Neuronal stem cell (in vitro differentiated cells): ENCODE results near the gene SORCS2.

Experiments
- DNase-seq: peaks from one replicate; pipeline ENCODE4 v3.0.0-alpha.2; 2013; ENCODE audit warnings: low spot score
- H2AFZ ChIP-seq: one replicate; pipeline ENCODE4 v1.6.1; 2013; ENCODE audit warnings: mild to moderate bottlenecking, low read length, inconsistent platforms
- H2AK5ac ChIP-seq: 2 replicates; pipeline ENCODE4 v1.6.1; 2013; ENCODE audit warnings: low read depth, mild to moderate bottlenecking, inconsistent platforms, low read length, moderate library complexity, mixed read lengths
- H2BK120ac ChIP-seq: 2 replicates; pipeline ENCODE4 v1.6.1; 2013; ENCODE audit warnings: low read depth, mild to moderate bottlenecking, inconsistent platforms, low read length, moderate library complexity, mixed read lengths
- H2BK12ac ChIP-seq: one replicate; pipeline ENCODE4 v1.6.1; 2013; ENCODE audit warnings: low read length, inconsistent platforms
- H2BK15ac ChIP-seq: 2 replicates; pipeline ENCODE4 v1.6.1; 2013; ENCODE audit warnings: mild to moderate bottlenecking, low read length, inconsistent platforms, mixed read lengths
- H2BK5ac ChIP-seq: one replicate; pipeline ENCODE4 v1.6.1; 2013; ENCODE audit warnings: inconsistent platforms, mild to moderate bottlenecking, low read length, moderate library complexity
- H3K14ac ChIP-seq: one replicate; pipeline ENCODE4 v1.6.1; 2013; ENCODE audit warnings: low read length, inconsistent platforms
- H3K18ac ChIP-seq: 2 replicates; pipeline ENCODE4 v1.6.1; 2013; ENCODE audit warnings: low read length, inconsistent platforms
- H3K23ac ChIP-seq: 2 replicates; pipeline ENCODE4 v1.6.1; 2013; ENCODE audit warnings: low read depth, mild to moderate bottlenecking, mixed read lengths, low read length, inconsistent platforms; ENCODE audit not compliant: poor library complexity
- H3K27ac ChIP-seq: replicated peaks from 3 replicates; pipeline ENCODE4 v1.5.1; 2013; ENCODE audit warnings: low read length, inconsistent platforms
- H3K27me3 ChIP-seq, 3 experiments: 2 replicates each; pipeline ENCODE4 v1.6.1; 2013; ENCODE audit warnings: low read length in 3 of 3, mild to moderate bottlenecking in 2 of 3, inconsistent platforms in 1 of 3, low read depth in 1 of 3, mixed read lengths in 1 of 3, moderate library complexity in 1 of 3; ENCODE audit not compliant: control insufficient read depth in 3 of 3, insufficient read depth in 3 of 3
- H3K36me3 ChIP-seq, 2 donors: replicated peaks in 1 of 2; 2 replicates each; pipeline ENCODE4 v1.6.1; 2013; ENCODE audit warnings: low read length in 2 of 2; ENCODE audit not compliant: control insufficient read depth in 2 of 2, insufficient read depth in 2 of 2
- H3K4ac ChIP-seq: 2 replicates; pipeline ENCODE4 v1.6.1; 2013; ENCODE audit warnings: inconsistent platforms, mild to moderate bottlenecking, low read length, moderate library complexity
- H3K4me1 ChIP-seq, 2 donors: 1 replicate in 1 of 2; 2 replicates in 1 of 2; pipeline ENCODE4 v1.6.1; 2013; ENCODE audit warnings: low read length in 2 of 2, low read depth in 1 of 2; ENCODE audit not compliant: control insufficient read depth in 2 of 2, insufficient read depth in 1 of 2
- H3K4me2 ChIP-seq: one replicate; pipeline ENCODE4 v1.6.1; 2013; ENCODE audit warnings: mild to moderate bottlenecking, low read length, inconsistent platforms; ENCODE audit not compliant: insufficient read depth, poor library complexity, severe bottlenecking
- H3K4me3 ChIP-seq, 2 donors: 2 replicates each; pipeline ENCODE4 v1.5.1; 2013; ENCODE audit warnings: low read length in 2 of 2, mild to moderate bottlenecking in 2 of 2, inconsistent platforms in 1 of 2, moderate library complexity in 1 of 2
- H3K79me1 ChIP-seq: one replicate; pipeline ENCODE4 v1.6.1; 2013; ENCODE audit warnings: low read depth, mild to moderate bottlenecking, inconsistent platforms, low read length, moderate library complexity
- H3K9ac ChIP-seq: one replicate; pipeline ENCODE4 v1.6.1; 2013; ENCODE audit warnings: mild to moderate bottlenecking, low read depth, low read length, inconsistent platforms; ENCODE audit not compliant: poor library complexity
- H3K9me3 ChIP-seq, 2 donors: replicated peaks in 1 of 2; 2 replicates each; pipeline versions ENCODE3 to v1.6.1; 2013; ENCODE audit warnings: low read length in 2 of 2, mild to moderate bottlenecking in 2 of 2, inconsistent platforms in 1 of 2, low read depth in 1 of 2, mixed read lengths in 1 of 2, moderate library complexity in 1 of 2; ENCODE audit not compliant: control insufficient read depth in 2 of 2, insufficient read depth in 1 of 2
- H4K8ac ChIP-seq: one replicate; pipeline ENCODE4 v1.6.1; 2013; ENCODE audit warnings: low read depth, mild to moderate bottlenecking, inconsistent platforms, low read length, moderate library complexity
- H4K91ac ChIP-seq: one replicate; pipeline ENCODE4 v1.6.1; 2013; ENCODE audit warnings: low read length, low read depth, mild to moderate bottlenecking, inconsistent platforms; ENCODE audit not compliant: poor library complexity
- whole genome bisulfite sequencing, 2 donors: extraction: QIAGEN DNeasy Blood & Tissue Kit; methylation state at CpG; one replicate each; pipeline ENCODE4 v1.1.7; 2013; ENCODE audit warnings: missing lambda C conversion rate in 2 of 2, mixed read lengths in 1 of 2; ENCODE audit not compliant: insufficient read length in 2 of 2, insufficient replicate concordance in 1 of 2; ENCODE audit errors: extremely low coverage in 2 of 2; 5-methylcytosine and 5-hydroxymethylcytosine counted together

Gene SORCS2

GRCh38 chr4:7180938-7181337 is 11.4 kb upstream of the SORCS2 start:
- H3K79me1 ChIP-seq = no peaks in the 10 kb centered on the region
- no peaks in the 10 kb centered on the region for H3K9me3 ChIP-seq
- no peak overlapping the region for H2BK120ac ChIP-seq
- H4K8ac ChIP-seq = no peak overlapping the region
- no CpG with 5 or more reads among the region's 4 CpGs for WGBS, 2 donors
- no peaks in the 10 kb centered on the region for H3K4me1 ChIP-seq
- no peaks in the 10 kb centered on the region for H3K36me3 ChIP-seq
- DNase-seq = no peak
- no peak overlapping the region for H2BK12ac ChIP-seq
- H3K18ac ChIP-seq = no peak overlapping the region
- no peak overlapping the region for H3K4ac ChIP-seq
- no peak overlapping the region for H3K23ac ChIP-seq
- H4K91ac ChIP-seq = no peak overlapping the region
- H3K27ac ChIP-seq = no peak overlapping the region
- no peak overlapping the region for H3K9ac ChIP-seq
- H2AK5ac ChIP-seq = no peak overlapping the region
- no peak overlapping the region for H2AFZ ChIP-seq
- H2BK15ac ChIP-seq = no peak overlapping the region
- H3K4me3 ChIP-seq = no peak overlapping the region
- no peaks in the 10 kb centered on the region for H3K27me3 ChIP-seq
- H3K14ac ChIP-seq = no peak overlapping the region
- no peak overlapping the region for H3K4me2 ChIP-seq
- no peak overlapping the region for H2BK5ac ChIP-seq

- Histone ChIP-seq H3K23ac (no peak overlapping the region), H3K4ac (no peak overlapping the region), H2AK5ac (no peak overlapping the region), H3K27ac (no peak overlapping the region), H3K27me3 (peaks cover 0 to 4% (median 0%) of the 10 kb centered on the region in 3 experiments), H3K4me2 (no peak overlapping the region), H2AFZ (no peak overlapping the region), H3K79me1 (no peaks in the 10 kb centered on the region), H3K9me3 (no peaks in the 10 kb centered on the region), H2BK15ac (no peak overlapping the region), H2BK5ac (no peak overlapping the region), H3K14ac (no peak overlapping the region), H3K4me3 (no peak overlapping the region), H3K18ac (no peak overlapping the region), H4K8ac (no peak overlapping the region), H2BK120ac (no peak overlapping the region), H3K4me1 (peaks cover 0 to 3% of the 10 kb centered on the region in 2 donors), H3K36me3 (no peaks in the 10 kb centered on the region), H4K91ac (no peak overlapping the region), H3K9ac (no peak overlapping the region), H2BK12ac (no peak overlapping the region)
- no peak for DNase-seq
- WGBS, 2 donors = no CpG with 5 or more reads among the region's 3 CpGs
Observed at GRCh38 chr4:7182616-7183015, 9.7 kb upstream of the SORCS2 start.

GRCh38 chr4:7183161-7183560 is 9.2 kb upstream of the SORCS2 start:
- Histone ChIP-seq H3K14ac (no peak overlapping the region), H3K4me1 (peaks cover 0 to 3% of the 10 kb centered on the region in 2 donors), H2BK15ac (no peak overlapping the region), H3K18ac (no peak overlapping the region), H2AFZ (no peak overlapping the region), H2BK12ac (no peak overlapping the region), H3K23ac (no peak overlapping the region), H2AK5ac (no peak overlapping the region), H3K9me3 (no peaks in the 10 kb centered on the region), H2BK120ac (no peak overlapping the region), H3K79me1 (no peaks in the 10 kb centered on the region), H4K8ac (no peak overlapping the region), H3K27ac (no peak overlapping the region), H3K36me3 (no peaks in the 10 kb centered on the region), H3K9ac (no peak overlapping the region), H3K4me3 (no peak overlapping the region), H3K4me2 (no peak overlapping the region), H4K91ac (no peak overlapping the region), H3K4ac (no peak overlapping the region), H2BK5ac (no peak overlapping the region), H3K27me3 (peaks cover 0 to 10% (median 0%) of the 10 kb centered on the region in 3 experiments)
- DNase-seq = no peak
- WGBS, 2 donors = no CpG with 5 or more reads among the region's 4 CpGs

- no CpG with 5 or more reads among the region's 7 CpGs for WGBS, 2 donors
- Histone ChIP-seq H3K79me1 (no peaks in the 10 kb centered on the region), H3K9ac (no peak overlapping the region), H4K8ac (no peak overlapping the region), H3K23ac (no peak overlapping the region), H3K27ac (no peak overlapping the region), H3K18ac (no peak overlapping the region), H3K9me3 (no peaks in the 10 kb centered on the region), H3K14ac (no peak overlapping the region), H3K4me2 (no peak overlapping the region), H3K27me3 (peaks cover 0 to 17% (median 0%) of the 10 kb centered on the region in 3 experiments), H2BK120ac (no peak overlapping the region), H2AFZ (no peak overlapping the region), H3K4me1 (peaks cover 0 to 3% of the 10 kb centered on the region in 2 donors), H3K36me3 (no peaks in the 10 kb centered on the region), H3K4ac (no peak overlapping the region), H3K4me3 (no peak overlapping the region), H2BK5ac (no peak overlapping the region), H4K91ac (no peak overlapping the region), H2BK12ac (no peak overlapping the region), H2BK15ac (no peak overlapping the region), H2AK5ac (no peak overlapping the region)
- no peak for DNase-seq
Observed at GRCh38 chr4:7183780-7184460, 8.4 kb upstream of the SORCS2 start.
